ENCODE measurements around the gene PCNX3. TPM values are rescaled to one million over a fixed set of nuclear protein-coding genes. Genes with fewer than 3 reads are reported as not detected.

The PCNX3 gene
- total RNA-seq, 2 experiments from 2014 or later, result 29.8 to 32.1 TPM

DNA sequence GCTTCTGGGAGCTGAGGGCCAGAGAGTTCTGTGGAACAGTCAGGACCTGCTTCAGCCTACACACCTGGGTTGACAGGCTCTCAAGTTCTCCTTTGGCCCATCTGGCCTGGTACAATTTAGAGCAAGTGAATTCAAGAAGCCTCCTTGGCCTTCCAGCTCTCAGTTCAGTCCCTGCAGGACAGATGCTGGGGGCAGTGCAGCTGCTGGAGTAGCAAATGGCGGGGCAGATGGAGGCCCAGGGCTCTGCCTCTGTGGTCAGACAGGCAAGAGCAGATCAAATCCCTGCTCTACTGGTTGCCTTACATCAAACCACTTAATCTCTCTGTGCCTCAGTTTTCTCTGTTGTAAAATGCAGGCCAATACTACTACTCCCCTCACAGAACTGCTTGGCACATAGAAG lies 11.3 kb upstream of the PCNX3 start:
- H3K36me3 Mint-ChIP-seq, result peaks cover 30% of the 10 kb centered on the region
- no peaks in the 10 kb centered on the region for H3K27me3 Mint-ChIP-seq
- no peak overlapping the region for H3K4me3 Mint-ChIP-seq
- peaks cover 2% of the 10 kb centered on the region for H3K4me1 Mint-ChIP-seq (ENCODE audit: low read depth)
- intact Hi-C loops (cut with micrococcal nuclease), result no loop called here
- H3K9me3 Mint-ChIP-seq, result no peaks in the 10 kb centered on the region
- no peak for DNase-seq
- H3K27ac Mint-ChIP-seq, result no peak overlapping the region
- ChIA-PET CTCF (interaction anchor here (0.9 to 1.3 kb wide), 2 partner anchors 11 to 16 kb away, joined by 4 to 7 read pairs; no protein-coding TSS in a partner anchor), POLR2A (interaction anchor here (1.1 to 2.6 kb wide), 4 partner anchors 8 to 34 kb away, joined by 3 to 10 read pairs (median 6); partner anchors contain the start of genes KCNK7 and ZNRD2)

DNA sequence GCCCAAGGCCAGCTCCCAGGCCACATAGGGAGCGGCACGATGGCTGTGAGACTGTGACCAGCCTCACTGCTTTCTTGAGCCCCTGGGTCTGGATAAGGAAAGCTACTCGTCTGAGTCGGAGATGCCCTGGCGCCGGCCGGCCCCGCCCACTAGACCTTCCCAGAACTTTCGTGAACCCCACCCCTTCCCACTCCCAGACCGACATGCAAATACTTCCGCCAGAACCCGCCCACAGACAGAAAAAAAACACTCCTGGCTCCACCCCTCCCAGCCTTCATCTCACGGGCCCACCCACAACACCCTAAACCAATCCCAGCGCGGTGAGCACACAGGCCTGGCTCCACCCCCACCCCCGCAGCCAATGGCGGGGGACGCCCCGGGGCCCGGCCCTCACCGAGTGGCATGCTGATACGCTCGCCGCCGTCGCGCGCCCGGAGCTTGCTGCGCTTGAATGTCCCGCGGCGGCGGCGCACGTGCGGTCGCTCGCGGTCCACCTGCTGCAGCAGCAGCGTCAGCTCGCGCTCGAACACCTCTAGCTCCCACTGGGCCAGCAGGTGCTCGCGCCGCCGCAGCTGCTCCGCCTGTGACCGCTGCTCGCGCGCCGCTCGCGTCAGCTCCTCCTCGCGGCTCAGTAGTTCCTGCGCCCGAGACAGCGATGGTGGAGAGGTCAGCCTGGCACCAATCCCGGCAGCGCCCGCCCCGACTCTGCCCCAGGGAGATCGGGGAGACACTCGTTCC lies 8.5 kb upstream of the PCNX3 start:
- Mint-ChIP-seq H3K36me3 (peaks cover 32% of the 10 kb centered on the region), H3K4me1 (ENCODE audit: low read depth) (peaks cover 28% of the 10 kb centered on the region), H3K9me3 (no peaks in the 10 kb centered on the region), H3K27me3 (no peaks in the 10 kb centered on the region), H3K4me3 (no peak overlapping the region), H3K27ac (no peak overlapping the region)
- intact Hi-C loops (cut with micrococcal nuclease), result no loop called here
- ChIA-PET CTCF (interaction anchor here (1.1 to 1.3 kb wide), 2 partner anchors 13 to 19 kb away, joined by 3 to 9 read pairs; no protein-coding TSS in a partner anchor), POLR2A (no interaction called here)
- DNase-seq, result no peak

DNA sequence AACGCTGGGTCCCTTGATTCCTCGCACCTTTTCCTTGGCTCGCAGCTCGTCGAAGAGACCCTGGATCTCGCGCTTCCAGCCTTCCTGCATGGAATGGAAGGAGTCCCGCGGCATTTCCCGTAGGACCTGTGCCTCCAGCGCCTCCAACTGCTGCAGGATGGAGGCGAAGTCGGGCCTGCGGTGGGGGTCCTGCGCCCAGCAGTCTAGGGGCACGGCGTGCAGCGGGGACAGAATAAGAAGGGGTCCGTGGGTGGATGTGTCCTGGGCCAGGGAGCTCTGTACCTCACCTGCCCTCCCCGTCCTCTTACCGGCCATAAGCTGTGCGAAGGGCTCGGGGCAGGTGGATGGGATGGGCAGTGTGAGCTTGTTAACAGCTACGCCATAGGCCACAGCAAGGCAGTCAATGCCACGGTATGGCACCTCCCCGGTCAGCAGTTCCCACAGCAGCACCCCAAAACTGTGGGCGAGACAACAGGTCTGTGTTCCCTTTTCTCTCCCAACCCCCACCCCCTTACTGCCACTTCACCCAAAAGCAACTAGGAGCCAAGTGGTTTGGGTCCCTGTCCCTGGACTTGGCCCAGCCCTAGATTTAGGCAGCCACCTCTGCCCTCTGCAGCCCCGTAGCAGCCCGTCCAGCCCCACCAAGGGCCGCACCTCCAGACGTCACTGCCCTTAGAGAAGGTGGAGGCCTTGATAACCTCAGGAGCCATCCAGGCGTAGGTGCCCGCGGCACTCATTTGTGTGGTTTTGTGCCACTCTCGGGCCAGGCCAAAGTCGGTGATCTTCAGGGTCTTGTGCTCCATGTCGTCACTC lies 7.8 kb upstream of the PCNX3 start:
- DNase-seq, result no peak
- intact Hi-C loops (cut with micrococcal nuclease), result no loop called here
- Mint-ChIP-seq H3K4me3 (no peak overlapping the region), H3K4me1 (ENCODE audit: low read depth) (peaks cover 36% of the 10 kb centered on the region), H3K27me3 (no peaks in the 10 kb centered on the region), H3K27ac (no peak overlapping the region), H3K36me3 (peaks cover 35% of the 10 kb centered on the region), H3K9me3 (no peaks in the 10 kb centered on the region)
- CTCF ChIA-PET, result interaction anchor here (1.1 to 1.3 kb wide), 2 partner anchors 14 to 19 kb away, joined by 3 to 9 read pairs; no protein-coding TSS in a partner anchor
- POLR2A ChIA-PET, result no interaction called here

DNA sequence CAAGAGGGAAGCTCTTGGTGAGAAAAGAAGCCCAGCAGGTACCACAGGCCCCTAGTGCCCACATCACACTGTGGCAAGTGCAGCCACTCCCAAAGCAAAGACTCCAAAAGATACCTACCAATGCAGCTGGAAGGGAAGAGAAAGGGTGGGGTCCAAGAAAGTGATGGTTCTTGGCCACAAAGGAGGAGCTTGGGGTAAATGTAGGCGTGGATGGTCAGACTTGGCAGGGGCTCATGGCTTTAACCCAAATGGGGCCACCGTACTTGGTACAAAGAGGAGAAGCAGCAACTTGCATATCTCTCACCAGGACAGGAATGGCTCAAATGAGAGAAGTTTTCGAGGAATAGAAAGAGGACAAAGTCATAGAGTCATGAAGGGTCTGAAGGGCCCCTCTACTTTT lies 6.3 kb upstream of the PCNX3 start:
- H3K27ac Mint-ChIP-seq, result peak overlapping the region; percentile 10
- H3K27me3 Mint-ChIP-seq, result no peaks in the 10 kb centered on the region
- CTCF ChIA-PET, result interaction anchor here (1.0 to 2.6 kb wide), 4 partner anchors 15 to 171 kb away, joined by 3 to 12 read pairs (median 8); no protein-coding TSS in a partner anchor
- H3K36me3 Mint-ChIP-seq, result peaks cover 37% of the 10 kb centered on the region
- intact Hi-C loops (cut with micrococcal nuclease), result no loop called here
- no peaks in the 10 kb centered on the region for H3K9me3 Mint-ChIP-seq
- no peak overlapping the region for H3K4me3 Mint-ChIP-seq
- POLR2A ChIA-PET, result interaction anchor here (1.3 to 1.9 kb wide), 2 partner anchors 32 to 53 kb away, joined by 3 to 5 read pairs; partner anchors contain the start of gene RELA
- DNase-seq, result no peak
- peaks cover 41% of the 10 kb centered on the region for H3K4me1 Mint-ChIP-seq (ENCODE audit: low read depth)

DNA sequence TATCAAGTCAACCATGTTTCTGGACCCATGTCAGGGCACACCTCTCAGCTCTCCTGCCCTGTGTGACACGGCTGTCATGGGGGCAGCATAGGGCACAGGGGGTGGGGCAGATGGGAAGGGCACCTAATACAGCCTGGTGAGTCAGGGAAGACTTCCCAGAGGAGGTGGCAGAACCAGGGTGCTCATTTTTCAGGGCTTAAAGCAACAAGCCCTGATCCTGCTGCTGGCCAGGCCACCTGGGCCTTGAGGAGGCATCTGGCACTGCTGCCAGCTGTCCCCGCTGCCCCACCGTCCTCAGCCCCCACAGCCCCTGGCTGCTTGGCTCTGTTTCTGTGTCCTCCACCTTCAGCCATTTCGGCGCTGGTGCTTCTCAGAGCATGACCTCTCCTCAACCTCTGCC lies 5.9 kb upstream of the PCNX3 start:
- DNase-seq, result no peak
- H3K4me3 Mint-ChIP-seq, result no peak overlapping the region
- ChIA-PET POLR2A (interaction anchor here (0.8 to 1.9 kb wide), 3 partner anchors 15 to 53 kb away, joined by 3 to 5 read pairs (median 3); partner anchors contain the start of gene RELA), CTCF (interaction anchor here (1.0 to 2.6 kb wide), 4 partner anchors 16 to 170 kb away, joined by 3 to 12 read pairs (median 8); no protein-coding TSS in a partner anchor)
- peaks cover 41% of the 10 kb centered on the region for H3K4me1 Mint-ChIP-seq (ENCODE audit: low read depth)
- no peaks in the 10 kb centered on the region for H3K9me3 Mint-ChIP-seq
- intact Hi-C loops (cut with micrococcal nuclease), result no loop called here
- H3K27ac Mint-ChIP-seq, result peak overlapping the region; percentile 53
- no peaks in the 10 kb centered on the region for H3K27me3 Mint-ChIP-seq
- peaks cover 34% of the 10 kb centered on the region for H3K36me3 Mint-ChIP-seq

DNA sequence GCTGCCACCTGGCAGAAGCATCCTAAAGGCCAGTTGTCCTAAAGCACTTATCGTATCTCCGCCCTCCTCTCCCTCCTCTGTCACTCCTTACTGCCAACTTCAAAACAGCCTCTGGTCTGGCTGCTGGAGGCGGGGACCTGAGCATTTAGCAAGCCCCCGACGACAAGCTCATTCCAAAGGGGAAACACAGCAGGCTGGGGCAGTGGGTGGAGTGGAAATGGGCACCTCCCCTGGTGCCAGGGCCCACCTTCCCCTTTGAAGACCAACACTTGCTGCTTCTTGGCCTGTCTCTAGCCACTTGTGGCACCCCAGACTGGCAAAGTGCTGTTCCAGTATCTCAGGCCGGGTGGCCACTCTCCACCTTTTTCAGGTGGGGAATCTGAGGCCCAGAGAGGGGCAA lies 5.2 kb upstream of the PCNX3 start:
- Mint-ChIP-seq H3K36me3 (peaks cover 32% of the 10 kb centered on the region), H3K4me3 (no peak overlapping the region), H3K27ac (peak overlapping the region; percentile 53), H3K27me3 (peaks cover 1% of the 10 kb centered on the region), H3K9me3 (no peaks in the 10 kb centered on the region), H3K4me1 (ENCODE audit: low read depth) (peaks cover 41% of the 10 kb centered on the region)
- intact Hi-C loops (cut with micrococcal nuclease), result no loop called here
- no peak for DNase-seq
- ChIA-PET POLR2A (interaction anchor here (0.8 to 1.9 kb wide), 3 partner anchors 15 to 52 kb away, joined by 3 to 5 read pairs (median 3); partner anchors contain the start of gene RELA), CTCF (interaction anchor here (0.7 to 2.6 kb wide), 4 partner anchors 17 to 70 kb away, joined by 3 to 12 read pairs (median 8); no protein-coding TSS in a partner anchor)

DNA sequence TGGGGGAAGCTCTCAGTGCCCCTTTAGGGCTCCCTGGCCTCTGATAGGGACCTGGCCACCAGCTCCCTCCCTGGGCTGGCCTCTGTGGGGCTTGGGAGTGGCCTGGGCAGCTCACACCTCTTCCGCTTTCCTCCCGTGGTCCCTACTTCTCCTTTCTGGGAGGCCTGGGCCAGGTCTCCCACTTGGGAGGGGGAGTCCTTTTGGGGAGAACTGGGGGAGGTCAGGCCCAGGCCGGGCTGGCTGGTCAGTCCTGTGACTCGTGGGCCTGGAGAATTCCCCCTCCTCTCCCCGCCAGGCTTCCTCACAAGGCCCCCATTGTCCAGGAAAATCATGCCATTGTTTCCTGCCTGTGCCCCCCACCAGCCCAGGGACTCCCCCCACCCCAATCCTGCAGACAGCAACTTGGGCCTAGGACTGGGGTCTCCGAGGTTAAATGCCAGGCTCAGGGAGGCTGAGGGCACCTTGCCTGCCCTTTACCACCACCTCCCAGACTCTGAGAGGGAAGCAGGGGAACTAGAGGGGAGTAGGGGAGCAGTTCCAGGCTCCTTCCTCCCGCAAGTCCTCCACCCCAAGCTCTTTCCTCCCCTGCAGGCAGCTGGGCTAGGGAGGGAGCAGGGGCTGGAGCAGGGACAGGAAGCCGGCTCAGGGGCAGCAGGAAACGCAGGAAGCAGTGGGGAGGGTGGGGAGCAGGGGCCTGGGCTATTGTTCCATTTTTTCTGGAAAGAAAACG lies 4.4 kb upstream of the PCNX3 start:
- Mint-ChIP-seq H3K27me3 (peaks cover 3% of the 10 kb centered on the region), H3K4me3 (peak overlapping the region; percentile 95), H3K27ac (peak overlapping the region; percentile 62), H3K36me3 (peaks cover 30% of the 10 kb centered on the region), H3K4me1 (ENCODE audit: low read depth) (peaks cover 41% of the 10 kb centered on the region), H3K9me3 (no peaks in the 10 kb centered on the region)
- intact Hi-C loops (cut with micrococcal nuclease), result no loop called here
- no peak for DNase-seq
- CTCF ChIA-PET, result interaction anchor here (1.2 to 5.7 kb wide), 5 partner anchors 15 to 70 kb away, joined by 3 to 39 read pairs (median 12); no protein-coding TSS in a partner anchor
- POLR2A ChIA-PET, result interaction anchor here (1.9 to 2.5 kb wide), 2 partner anchors 23 to 34 kb away, joined by 5 to 8 read pairs; no protein-coding TSS in a partner anchor

DNA sequence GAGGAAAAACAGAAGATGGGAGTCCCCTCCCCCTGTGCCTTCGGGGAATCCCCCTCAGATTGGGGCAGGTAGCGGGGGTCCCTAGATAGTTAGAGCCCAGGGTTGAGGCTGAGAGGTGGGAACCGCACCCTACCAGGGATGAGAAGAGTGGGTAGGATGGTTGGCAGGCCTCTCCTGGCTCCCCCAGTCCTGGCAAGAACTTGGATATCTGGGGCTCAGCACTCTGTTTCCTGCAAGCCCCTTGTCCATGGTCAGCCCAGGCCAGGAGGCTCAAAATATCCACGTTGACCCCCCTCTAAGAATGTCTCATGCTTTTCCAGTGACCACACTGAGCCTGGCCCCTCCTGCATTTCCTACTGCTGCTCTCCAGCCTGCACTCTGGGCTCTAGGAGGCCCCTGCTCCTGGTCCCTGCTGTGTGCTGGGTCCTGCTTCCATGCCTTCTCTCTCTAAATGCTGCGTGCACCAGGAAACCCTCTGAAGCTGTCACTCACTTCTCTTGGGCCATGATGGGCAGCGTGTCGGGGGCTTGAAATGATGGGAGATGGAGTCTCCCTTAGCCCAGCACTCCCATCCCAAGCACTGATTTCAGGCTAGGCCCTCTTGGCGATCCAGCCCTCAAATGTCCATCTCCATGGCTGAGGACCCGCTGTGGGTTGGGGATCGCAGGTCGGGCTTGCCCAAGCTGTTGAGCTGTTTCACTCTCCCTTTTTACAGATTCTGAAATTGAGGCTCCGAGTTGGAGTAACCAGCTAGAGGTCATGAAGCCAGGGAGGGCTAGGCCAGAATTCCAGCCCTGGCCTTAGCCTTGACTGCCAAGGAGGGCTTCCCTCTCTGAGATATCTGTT lies 3.6 kb upstream of the PCNX3 start:
- DNase-seq, result no peak
- Mint-ChIP-seq H3K27me3 (peaks cover 3% of the 10 kb centered on the region), H3K27ac (peak overlapping the region; percentile 98), H3K4me3 (peak overlapping the region; percentile 95), H3K4me1 (ENCODE audit: low read depth) (peaks cover 49% of the 10 kb centered on the region), H3K9me3 (no peaks in the 10 kb centered on the region), H3K36me3 (peaks cover 34% of the 10 kb centered on the region)
- intact Hi-C loops (cut with micrococcal nuclease), result no loop called here
- CTCF ChIA-PET, result interaction anchor here (1.0 to 5.7 kb wide), 7 partner anchors 14 to 71 kb away, joined by 3 to 39 read pairs (median 4); partner anchors contain the start of genes FAM89B and ZNRD2
- POLR2A ChIA-PET, result interaction anchor here (1.1 to 3.9 kb wide), 6 partner anchors 8 to 50 kb away, joined by 3 to 15 read pairs (median 7); partner anchors contain the start of genes KCNK7 and RELA

DNA sequence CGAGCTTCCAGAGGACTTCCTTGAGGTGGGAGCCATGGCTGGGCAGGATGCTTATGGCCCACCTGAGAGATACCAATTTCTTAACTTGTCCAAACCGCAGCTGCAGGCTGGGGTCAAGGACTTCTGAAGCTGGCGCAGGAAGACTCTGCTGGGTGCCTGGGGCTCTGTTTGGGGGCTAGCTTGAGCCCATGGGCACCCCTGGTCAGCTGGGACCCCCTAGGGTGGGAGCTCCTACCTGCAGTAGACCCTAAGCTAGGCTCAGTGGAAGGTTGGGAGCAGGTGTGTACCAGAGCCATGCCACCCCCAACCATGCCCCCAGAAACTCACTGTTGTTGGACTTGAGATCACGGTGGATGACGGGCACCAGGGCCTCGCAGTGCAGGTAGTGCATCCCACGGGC lies 2.9 kb upstream of the PCNX3 start:
- intact Hi-C loops (cut with micrococcal nuclease), result no loop called here
- peak overlapping the region; percentile 95 for H3K4me3 Mint-ChIP-seq
- CTCF ChIA-PET, result interaction anchor here (0.9 to 5.7 kb wide), 8 partner anchors 13 to 276 kb away, joined by 3 to 39 read pairs (median 4); partner anchors contain the start of genes FAM89B, FIBP and ZNRD2
- H3K4me1 Mint-ChIP-seq (ENCODE audit: low read depth), result peaks cover 55% of the 10 kb centered on the region
- H3K9me3 Mint-ChIP-seq, result no peaks in the 10 kb centered on the region
- peaks cover 3% of the 10 kb centered on the region for H3K27me3 Mint-ChIP-seq
- DNase-seq, result no peak
- H3K27ac Mint-ChIP-seq, result peak overlapping the region; percentile 98
- POLR2A ChIA-PET, result interaction anchor here (1.0 to 3.9 kb wide), 9 partner anchors 9 to 50 kb away, joined by 3 to 24 read pairs (median 6); partner anchors contain the start of genes EHBP1L1, KCNK7, RELA and ZNRD2
- peaks cover 33% of the 10 kb centered on the region for H3K36me3 Mint-ChIP-seq

Measured in activated CD4-positive, alpha-beta memory T cell treated with anti-CD3 and anti-CD28 coated beads for 36 hours (primary cell).